ENCODE measurements around the gene XG.

The XG gene

GRCh38 chrX:2733286-2733685, 18.6 kb upstream of the XG start:
- Histone ChIP-seq H2BK12ac (ENCODE audit: low read length) (no peak overlapping the region), H4K91ac (ENCODE audit: low read depth, low read length, poor library complexity) (no peak overlapping the region), H4K8ac (ENCODE audit: low read depth, low read length) (no peak overlapping the region), H3K9me3 (replicated peaks in 1 of 2; ENCODE audit: control insufficient read depth in 2 of 2, insufficient read depth in 1 of 2, low read depth in 1 of 2, low read length in 2 of 2) (peaks cover 6 to 23% of the 10 kb centered on the region in 2 donors), H3K14ac (ENCODE audit: low read length) (no peak overlapping the region), H2BK5ac (ENCODE audit: low read length) (no peak overlapping the region), H3K4me2 (ENCODE audit: insufficient read depth, low read length, poor library complexity, severe bottlenecking) (no peak overlapping the region), H3K4me3 (ENCODE audit: low read length in 2 of 2) (no peak overlapping the region), H3K23ac (ENCODE audit: low read depth, low read length, poor library complexity) (no peak overlapping the region), H2BK15ac (ENCODE audit: low read length) (no peak overlapping the region), H3K27me3 (ENCODE audit: control insufficient read depth in 3 of 3, insufficient read depth in 3 of 3, low read depth in 1 of 3, low read length in 3 of 3) (no peaks in the 10 kb centered on the region), H3K79me1 (ENCODE audit: low read depth, low read length) (no peaks in the 10 kb centered on the region), H2AK5ac (ENCODE audit: low read depth, low read length) (no peak overlapping the region), H3K4ac (ENCODE audit: low read length) (no peak overlapping the region), H3K9ac (ENCODE audit: low read depth, low read length, poor library complexity) (no peak overlapping the region), H3K27ac (replicated peaks; ENCODE audit: low read length) (no peak overlapping the region), H3K4me1 (ENCODE audit: control insufficient read depth in 2 of 2, insufficient read depth in 1 of 2, low read depth in 1 of 2, low read length in 2 of 2) (no peaks in the 10 kb centered on the region), H3K36me3 (replicated peaks in 1 of 2; ENCODE audit: control insufficient read depth in 2 of 2, insufficient read depth in 2 of 2, low read length in 2 of 2) (peaks cover 19 to 59% of the 10 kb centered on the region in 2 donors), H3K18ac (ENCODE audit: low read length) (no peak overlapping the region), H2AFZ (ENCODE audit: low read length) (no peak overlapping the region), H2BK120ac (ENCODE audit: low read depth, low read length) (no peak overlapping the region)
- DNase-seq (ENCODE audit: low spot score): no peak
- no CpG with 5 or more reads among the region's 9 CpGs for WGBS, 2 donors (ENCODE audit: extremely low coverage in 2 of 2, insufficient read length in 2 of 2, insufficient replicate concordance in 1 of 2)

- Histone ChIP-seq H2BK12ac (ENCODE audit: low read length) (no peak overlapping the region), H3K36me3 (replicated peaks in 1 of 2; ENCODE audit: control insufficient read depth in 2 of 2, insufficient read depth in 2 of 2, low read length in 2 of 2) (peaks cover 15 to 54% of the 10 kb centered on the region in 2 donors), H3K4me2 (ENCODE audit: insufficient read depth, low read length, poor library complexity, severe bottlenecking) (no peak overlapping the region), H4K8ac (ENCODE audit: low read depth, low read length) (no peak overlapping the region), H3K27me3 (ENCODE audit: control insufficient read depth in 3 of 3, insufficient read depth in 3 of 3, low read depth in 1 of 3, low read length in 3 of 3) (no peaks in the 10 kb centered on the region), H3K9ac (ENCODE audit: low read depth, low read length, poor library complexity) (no peak overlapping the region), H3K18ac (ENCODE audit: low read length) (no peak overlapping the region), H3K79me1 (ENCODE audit: low read depth, low read length) (no peaks in the 10 kb centered on the region), H3K23ac (ENCODE audit: low read depth, low read length, poor library complexity) (no peak overlapping the region), H2BK5ac (ENCODE audit: low read length) (no peak overlapping the region), H3K27ac (replicated peaks; ENCODE audit: low read length) (no peak overlapping the region), H3K9me3 (replicated peaks in 1 of 2; ENCODE audit: control insufficient read depth in 2 of 2, insufficient read depth in 1 of 2, low read depth in 1 of 2, low read length in 2 of 2) (peaks cover 6 to 15% of the 10 kb centered on the region in 2 donors), H2AFZ (ENCODE audit: low read length) (no peak overlapping the region), H2BK15ac (ENCODE audit: low read length) (no peak overlapping the region), H3K4me1 (ENCODE audit: control insufficient read depth in 2 of 2, insufficient read depth in 1 of 2, low read depth in 1 of 2, low read length in 2 of 2) (no peaks in the 10 kb centered on the region), H2AK5ac (ENCODE audit: low read depth, low read length) (no peak overlapping the region), H4K91ac (ENCODE audit: low read depth, low read length, poor library complexity) (no peak overlapping the region), H3K14ac (ENCODE audit: low read length) (no peak overlapping the region), H2BK120ac (ENCODE audit: low read depth, low read length) (no peak overlapping the region), H3K4ac (ENCODE audit: low read length) (no peak overlapping the region), H3K4me3 (ENCODE audit: low read length in 2 of 2) (no peak overlapping the region)
- DNase-seq (ENCODE audit: low spot score): no peak
- WGBS, 2 donors (ENCODE audit: extremely low coverage in 2 of 2, insufficient read length in 2 of 2, insufficient replicate concordance in 1 of 2): no CpG with 5 or more reads among the region's 4 CpGs
These were observed 16.6 kb upstream of the XG start for GRCh38 chrX:2735270-2735669.

- no CpG with 5 or more reads among the region's 11 CpGs for WGBS, 2 donors (ENCODE audit: extremely low coverage in 2 of 2, insufficient read length in 2 of 2, insufficient replicate concordance in 1 of 2)
- Histone ChIP-seq H3K9ac (ENCODE audit: low read depth, low read length, poor library complexity) (no peak overlapping the region), H3K23ac (ENCODE audit: low read depth, low read length, poor library complexity) (no peak overlapping the region), H2BK15ac (ENCODE audit: low read length) (no peak overlapping the region), H3K36me3 (replicated peaks in 1 of 2; ENCODE audit: control insufficient read depth in 2 of 2, insufficient read depth in 2 of 2, low read length in 2 of 2) (peaks cover 11 to 54% of the 10 kb centered on the region in 2 donors), H4K91ac (ENCODE audit: low read depth, low read length, poor library complexity) (no peak overlapping the region), H3K4me3 (ENCODE audit: low read length in 2 of 2) (no peak overlapping the region), H3K9me3 (replicated peaks in 1 of 2; ENCODE audit: control insufficient read depth in 2 of 2, insufficient read depth in 1 of 2, low read depth in 1 of 2, low read length in 2 of 2) (no peaks in the 10 kb centered on the region), H3K79me1 (ENCODE audit: low read depth, low read length) (no peaks in the 10 kb centered on the region), H3K18ac (ENCODE audit: low read length) (no peak overlapping the region), H2AK5ac (ENCODE audit: low read depth, low read length) (no peak overlapping the region), H2BK5ac (ENCODE audit: low read length) (no peak overlapping the region), H3K4me2 (ENCODE audit: insufficient read depth, low read length, poor library complexity, severe bottlenecking) (no peak overlapping the region), H4K8ac (ENCODE audit: low read depth, low read length) (no peak overlapping the region), H3K27me3 (ENCODE audit: control insufficient read depth in 3 of 3, insufficient read depth in 3 of 3, low read depth in 1 of 3, low read length in 3 of 3) (no peaks in the 10 kb centered on the region), H2BK120ac (ENCODE audit: low read depth, low read length) (no peak overlapping the region), H3K4ac (ENCODE audit: low read length) (no peak overlapping the region), H3K4me1 (ENCODE audit: control insufficient read depth in 2 of 2, insufficient read depth in 1 of 2, low read depth in 1 of 2, low read length in 2 of 2) (no peaks in the 10 kb centered on the region), H2AFZ (ENCODE audit: low read length) (no peak overlapping the region), H2BK12ac (ENCODE audit: low read length) (no peak overlapping the region), H3K27ac (replicated peaks; ENCODE audit: low read length) (no peak overlapping the region), H3K14ac (ENCODE audit: low read length) (no peak overlapping the region)
- no peak for DNase-seq (ENCODE audit: low spot score)
These were observed 11.2 kb upstream of the XG start for GRCh38 chrX:2740672-2741071.

- H3K27me3 ChIP-seq (ENCODE audit: control insufficient read depth in 3 of 3, insufficient read depth in 3 of 3, low read depth in 1 of 3, low read length in 3 of 3): no peaks in the 10 kb centered on the region
- H2BK15ac ChIP-seq (ENCODE audit: low read length): no peak overlapping the region
- H2AFZ ChIP-seq (ENCODE audit: low read length): no peak overlapping the region
- no peak overlapping the region for H3K4me2 ChIP-seq (ENCODE audit: insufficient read depth, low read length, poor library complexity, severe bottlenecking)
- H2AK5ac ChIP-seq (ENCODE audit: low read depth, low read length): no peak overlapping the region
- no peak overlapping the region for H3K4ac ChIP-seq (ENCODE audit: low read length)
- no peak overlapping the region for H2BK12ac ChIP-seq (ENCODE audit: low read length)
- peaks cover 11 to 50% of the 10 kb centered on the region in 2 donors for H3K36me3 ChIP-seq (replicated peaks in 1 of 2; ENCODE audit: control insufficient read depth in 2 of 2, insufficient read depth in 2 of 2, low read length in 2 of 2)
- H2BK5ac ChIP-seq (ENCODE audit: low read length): no peak overlapping the region
- no peak overlapping the region for H3K18ac ChIP-seq (ENCODE audit: low read length)
- no peak overlapping the region for H4K8ac ChIP-seq (ENCODE audit: low read depth, low read length)
- no CpG with 5 or more reads among the region's 3 CpGs for WGBS, 2 donors (ENCODE audit: extremely low coverage in 2 of 2, insufficient read length in 2 of 2, insufficient replicate concordance in 1 of 2)
- no peaks in the 10 kb centered on the region for H3K79me1 ChIP-seq (ENCODE audit: low read depth, low read length)
- H4K91ac ChIP-seq (ENCODE audit: low read depth, low read length, poor library complexity): no peak overlapping the region
- H3K4me1 ChIP-seq (ENCODE audit: control insufficient read depth in 2 of 2, insufficient read depth in 1 of 2, low read depth in 1 of 2, low read length in 2 of 2): no peaks in the 10 kb centered on the region
- H3K27ac ChIP-seq (replicated peaks; ENCODE audit: low read length): no peak overlapping the region
- H3K9ac ChIP-seq (ENCODE audit: low read depth, low read length, poor library complexity): no peak overlapping the region
- no peaks in the 10 kb centered on the region for H3K9me3 ChIP-seq (replicated peaks in 1 of 2; ENCODE audit: control insufficient read depth in 2 of 2, insufficient read depth in 1 of 2, low read depth in 1 of 2, low read length in 2 of 2)
- H2BK120ac ChIP-seq (ENCODE audit: low read depth, low read length): no peak overlapping the region
- DNase-seq (ENCODE audit: low spot score): no peak
- no peak overlapping the region for H3K4me3 ChIP-seq (ENCODE audit: low read length in 2 of 2)
- H3K23ac ChIP-seq (ENCODE audit: low read depth, low read length, poor library complexity): no peak overlapping the region
- H3K14ac ChIP-seq (ENCODE audit: low read length): no peak overlapping the region
These were observed 10.5 kb upstream of the XG start for GRCh38 chrX:2741386-2741785.
